Kidney tubule cell (primary cell): ENCODE measurements around the gene TNRC18.

ENCODE experiments used
- DNase-seq: peaks from one replicate; pipeline ENCODE4 v3.0.0-alpha.2; 2018; ENCODE audit warnings: low spot score

Gene TNRC18

DNA sequence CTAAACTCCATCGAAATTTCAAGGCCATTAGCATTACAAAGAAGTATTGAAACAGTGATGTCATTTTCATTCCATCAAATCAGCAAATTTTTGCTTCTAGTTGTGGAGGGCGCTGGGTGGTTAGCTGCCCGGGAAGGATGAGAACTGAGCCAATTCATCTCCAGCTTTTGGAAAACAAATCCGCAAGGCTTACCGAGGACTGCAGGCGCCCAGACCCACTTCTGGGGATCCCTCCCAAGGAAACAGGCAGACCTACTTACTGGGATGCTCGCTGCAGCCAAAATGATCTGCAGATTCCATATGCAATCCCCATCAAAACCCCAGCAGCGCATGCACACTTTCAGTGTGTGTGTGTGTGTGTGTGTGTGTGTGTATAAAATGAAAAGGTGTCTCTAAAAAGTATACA is 19.2 kb downstream of the TNRC18 start:
- DNase-seq = no peak

DNA sequence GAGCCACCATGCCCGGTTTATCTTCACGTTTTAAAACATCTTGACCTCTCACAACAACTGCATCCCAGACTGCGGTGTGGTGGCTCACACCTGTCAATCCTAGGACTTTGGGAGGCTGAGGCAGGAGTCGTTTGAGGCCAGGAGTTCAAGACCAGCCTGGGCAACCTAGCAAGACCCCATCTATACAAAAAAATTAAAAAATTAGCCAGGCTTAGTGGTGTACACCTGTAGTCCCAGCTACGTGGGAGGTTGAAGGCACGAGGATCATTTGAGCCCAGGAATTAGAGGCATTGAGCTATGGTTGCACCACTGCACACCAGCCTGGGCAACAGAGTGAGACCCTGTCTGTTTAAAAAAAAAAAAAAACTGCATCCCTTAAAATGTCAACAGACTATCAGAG is 20.2 kb downstream of the TNRC18 start:
- DNase-seq = no peak

DNA sequence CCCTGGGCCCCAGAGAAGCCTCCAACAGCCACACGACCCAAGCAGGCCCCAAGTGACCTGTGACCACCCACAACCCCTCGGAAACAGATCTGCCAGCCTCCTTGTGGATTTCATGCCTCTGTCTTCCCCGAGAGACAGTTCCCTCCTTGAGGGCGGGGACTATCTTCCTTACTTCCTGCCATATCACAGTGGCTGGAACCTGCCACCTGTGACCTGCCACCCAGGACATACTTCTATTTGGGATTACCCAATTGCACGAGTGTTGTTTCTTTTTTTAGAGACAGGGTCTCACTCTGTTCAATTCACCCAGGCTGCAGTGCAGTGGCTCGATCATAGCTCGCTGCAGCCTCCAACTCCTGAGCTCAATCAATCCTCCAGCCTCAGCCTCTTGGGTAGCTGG is 25.9 kb downstream of the TNRC18 start:
- no peak for DNase-seq

DNA sequence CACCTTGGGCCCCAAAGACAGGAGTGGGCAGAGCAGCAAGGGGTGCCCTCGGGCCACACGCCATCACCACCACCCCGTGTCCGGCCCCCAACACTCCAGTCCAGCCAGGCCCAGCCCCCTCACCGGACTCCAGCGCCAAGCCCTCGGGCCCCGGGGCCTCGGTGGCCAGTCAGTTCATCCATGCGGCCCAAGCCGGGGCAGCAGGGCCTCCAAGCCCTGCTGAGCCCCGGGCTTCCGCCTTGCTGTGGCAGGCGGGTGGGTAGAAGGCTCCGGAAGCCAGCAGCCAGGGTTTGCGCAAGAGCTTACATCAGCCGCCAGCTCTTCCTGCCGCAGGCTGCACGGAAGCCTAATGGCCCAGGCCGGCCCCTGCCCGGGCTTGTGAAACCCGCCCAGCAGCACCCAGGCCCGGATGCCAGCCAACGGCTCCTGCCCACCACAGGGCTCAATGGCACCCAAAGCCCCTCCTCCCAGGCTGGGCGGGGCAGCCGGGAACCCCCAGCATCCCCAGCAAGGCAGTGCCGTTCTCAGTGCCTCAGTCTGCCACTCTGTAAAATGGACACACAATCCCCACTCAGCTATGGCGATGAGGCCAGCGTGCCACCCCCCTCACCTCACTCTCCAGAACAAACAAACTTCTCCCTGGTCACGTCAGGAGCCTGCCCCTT is 26.5 kb downstream of the TNRC18 start:
- DNase-seq = peak; percentile 17

DNA sequence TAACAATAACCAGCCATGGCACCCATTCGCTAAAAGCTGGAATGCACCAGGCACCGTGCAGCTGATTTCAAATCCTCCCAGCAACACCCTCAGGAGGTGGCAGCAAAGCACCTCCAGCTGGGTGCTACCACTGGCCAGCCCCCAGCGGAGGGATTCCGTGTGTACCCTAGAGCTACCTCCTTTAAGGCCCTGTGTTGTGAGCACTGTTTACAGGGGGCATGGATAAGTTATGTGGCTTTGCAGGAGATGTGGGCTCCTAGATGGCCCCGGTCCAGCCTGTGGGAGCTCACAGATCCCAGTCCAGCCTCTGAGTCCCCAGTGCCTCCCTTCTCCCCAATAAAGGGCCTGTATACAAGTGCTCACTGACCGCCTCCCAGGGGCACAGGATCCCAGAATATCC is 27.1 kb downstream of the TNRC18 start:
- no peak for DNase-seq

DNA sequence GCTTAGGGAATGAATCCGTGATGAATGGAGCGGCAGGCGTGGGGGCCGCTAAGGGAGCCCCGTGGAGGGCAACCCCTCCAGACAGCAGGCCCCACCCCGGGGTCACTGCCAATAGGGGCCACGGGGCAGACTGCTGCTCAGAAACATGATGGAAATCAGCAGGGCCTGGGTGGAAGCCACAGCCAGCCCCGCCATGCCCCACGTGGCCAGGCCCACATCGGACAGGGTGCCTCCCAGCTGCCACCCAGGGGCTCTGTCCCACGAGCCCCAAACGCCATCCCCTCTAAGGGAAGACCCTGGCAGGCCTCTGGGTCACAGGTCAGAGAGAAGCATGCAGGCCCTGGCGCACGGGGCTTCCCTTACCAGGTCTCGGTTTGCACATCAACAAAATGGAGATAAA is 28.4 kb downstream of the TNRC18 start:
- DNase-seq = no peak

DNA sequence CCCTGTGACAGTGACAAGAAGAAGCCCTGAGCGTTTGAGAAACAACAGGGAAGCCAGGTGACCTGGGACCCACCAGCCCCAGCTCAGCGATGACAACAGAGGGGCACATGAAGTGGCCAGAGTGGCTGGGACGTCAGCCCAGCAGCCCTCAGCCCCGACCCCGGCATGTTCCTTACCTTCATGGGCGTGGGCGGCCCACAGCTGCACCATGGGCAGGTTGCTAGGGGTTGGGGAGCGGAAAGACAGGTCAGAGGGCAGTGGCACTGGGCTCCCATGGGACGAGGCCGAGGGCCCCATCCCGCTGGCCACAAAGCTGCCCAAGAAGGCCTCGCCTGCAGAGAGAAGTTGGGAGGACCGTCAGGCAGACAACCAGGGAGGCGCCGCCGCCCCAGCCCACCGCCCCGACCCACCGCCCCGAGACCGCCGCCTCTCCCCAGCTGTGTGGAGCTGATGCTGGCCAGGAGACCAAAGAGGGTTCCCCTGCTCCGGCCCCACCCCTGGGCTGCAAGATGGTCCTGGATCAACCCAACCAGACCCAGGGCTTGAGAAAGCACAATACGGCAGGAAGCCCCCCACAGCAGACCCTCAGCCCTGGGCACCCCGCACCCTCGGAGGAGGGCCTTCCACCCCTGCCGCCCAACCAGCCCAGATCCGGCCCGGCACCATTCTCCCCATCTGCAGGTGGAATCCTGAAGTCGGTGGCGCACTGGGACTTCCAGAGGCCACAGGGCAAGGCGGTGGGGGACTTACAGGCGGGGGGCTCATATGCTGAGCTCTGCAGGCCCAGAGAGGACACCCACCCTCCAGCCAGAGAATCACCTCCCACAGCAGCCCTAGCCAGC is 29.1 kb downstream of the TNRC18 start:
- DNase-seq = no peak

DNA sequence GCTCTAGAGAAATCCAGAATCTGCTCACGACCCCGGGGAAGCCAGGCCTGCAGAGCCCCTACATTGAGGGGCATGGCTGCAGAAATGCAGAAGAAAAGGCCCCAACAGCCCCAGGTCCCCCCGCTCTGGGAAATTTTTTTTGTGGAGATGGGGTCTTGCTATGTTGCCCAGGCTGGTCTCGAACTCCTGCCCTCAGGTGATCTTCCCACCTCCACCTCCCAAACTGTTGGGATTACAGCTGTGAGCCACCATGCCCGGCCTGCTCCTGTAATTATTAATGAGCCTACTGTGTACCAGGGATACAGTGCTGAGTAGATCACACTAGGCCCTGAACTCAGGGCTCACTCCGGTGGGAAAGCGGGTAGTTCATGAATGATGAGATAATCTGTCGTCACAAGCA is 29.9 kb downstream of the TNRC18 start:
- no peak for DNase-seq

DNA sequence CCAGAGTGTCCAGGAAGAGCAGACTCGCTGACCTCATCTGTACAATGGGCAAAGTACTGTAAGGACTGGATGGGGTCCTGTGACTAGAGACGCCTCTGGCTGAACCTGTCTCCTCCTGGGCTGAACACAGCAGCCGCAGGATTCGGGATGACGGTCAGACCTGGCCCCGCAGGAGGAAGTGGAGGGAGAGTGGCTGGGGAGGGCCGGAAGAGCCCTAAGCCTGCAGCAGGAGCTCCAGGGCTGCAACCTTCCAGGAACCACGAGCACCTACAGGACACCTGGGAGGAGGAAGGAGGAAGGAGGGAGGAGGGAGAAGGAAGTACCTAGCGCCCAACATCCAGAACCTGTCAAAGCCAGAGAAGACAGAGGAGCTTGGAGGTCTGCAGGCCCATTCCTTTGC is 30.3 kb downstream of the TNRC18 start:
- no peak for DNase-seq

DNA sequence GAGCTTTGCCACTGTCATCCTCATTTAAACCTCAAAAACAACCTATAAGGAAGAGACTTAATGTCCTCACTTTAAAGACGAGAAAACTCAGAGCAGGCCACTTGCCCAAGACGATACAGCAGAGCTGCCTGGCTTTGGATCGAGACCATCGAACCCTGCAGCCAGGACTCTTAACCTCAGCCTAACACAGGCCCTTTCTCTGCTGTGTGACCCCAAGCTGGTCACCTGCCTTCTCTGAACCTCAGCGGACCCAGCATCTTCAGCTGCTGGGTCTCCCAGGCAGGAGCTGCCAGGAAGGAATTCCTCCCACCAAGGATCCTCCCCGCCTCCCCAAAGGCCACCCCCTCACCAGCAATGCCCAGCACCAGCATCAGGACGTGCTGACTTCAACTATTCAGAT is 32.7 kb downstream of the TNRC18 start:
- no peak for DNase-seq

DNA sequence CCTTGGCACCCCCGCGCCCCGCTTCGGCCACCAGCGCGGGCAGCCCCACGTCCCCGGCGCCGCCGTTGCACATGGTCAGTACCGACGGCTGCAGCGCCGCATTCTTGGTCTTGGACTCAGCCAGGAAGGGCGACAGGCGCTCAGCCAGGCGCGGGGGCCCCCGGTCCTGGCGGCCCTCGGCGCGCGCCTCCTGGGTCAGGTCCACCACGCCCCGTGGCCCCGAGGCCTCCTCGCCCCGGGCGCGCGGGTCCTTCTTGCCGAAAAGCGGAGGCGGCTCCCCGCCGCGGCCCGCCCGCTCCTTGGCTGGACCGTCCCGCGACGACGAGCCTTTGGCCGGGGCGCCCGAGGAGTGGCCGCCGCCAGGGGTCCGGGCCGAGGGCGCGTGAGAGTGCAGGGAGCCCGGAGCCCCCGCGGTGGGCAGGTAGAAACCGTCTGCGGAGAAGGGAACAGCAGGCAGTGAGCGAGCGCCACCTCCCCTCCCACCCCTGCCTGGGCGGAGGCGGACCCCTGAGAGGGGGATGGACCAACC is 34.7 kb downstream of the TNRC18 start:
- no peak for DNase-seq

DNA sequence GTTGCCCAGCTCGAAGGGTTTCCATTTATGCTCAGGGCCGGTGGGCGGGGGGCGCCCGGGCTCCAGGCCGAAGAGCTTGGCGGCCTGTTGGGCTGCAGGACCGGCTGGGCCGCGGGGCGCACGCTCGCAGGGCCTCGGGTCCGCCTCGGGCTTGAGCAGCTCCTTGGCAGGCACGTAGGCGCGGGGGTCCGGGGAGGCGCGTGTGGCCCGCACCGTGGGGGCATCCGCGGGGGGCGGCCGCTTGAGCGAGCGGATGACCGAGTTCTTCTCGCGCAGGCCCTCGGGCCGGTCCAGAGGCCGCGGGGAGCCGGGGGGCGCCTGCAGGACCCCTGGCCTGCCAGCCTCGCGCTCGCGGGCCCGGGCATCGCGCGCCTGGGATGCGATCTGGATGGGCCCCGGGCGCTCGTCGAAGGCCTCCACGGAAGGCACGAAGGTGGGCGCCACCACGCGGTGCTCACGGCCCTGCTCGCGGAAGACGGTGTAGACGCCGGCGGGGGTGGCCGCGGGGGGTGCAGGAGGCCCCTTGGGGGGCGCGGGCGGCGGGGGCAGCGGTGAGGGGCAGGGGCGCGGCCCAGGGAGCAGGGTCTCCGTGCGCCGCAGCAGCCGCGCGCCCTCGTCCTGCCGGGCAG is 35.2 kb downstream of the TNRC18 start:
- no peak for DNase-seq

DNA sequence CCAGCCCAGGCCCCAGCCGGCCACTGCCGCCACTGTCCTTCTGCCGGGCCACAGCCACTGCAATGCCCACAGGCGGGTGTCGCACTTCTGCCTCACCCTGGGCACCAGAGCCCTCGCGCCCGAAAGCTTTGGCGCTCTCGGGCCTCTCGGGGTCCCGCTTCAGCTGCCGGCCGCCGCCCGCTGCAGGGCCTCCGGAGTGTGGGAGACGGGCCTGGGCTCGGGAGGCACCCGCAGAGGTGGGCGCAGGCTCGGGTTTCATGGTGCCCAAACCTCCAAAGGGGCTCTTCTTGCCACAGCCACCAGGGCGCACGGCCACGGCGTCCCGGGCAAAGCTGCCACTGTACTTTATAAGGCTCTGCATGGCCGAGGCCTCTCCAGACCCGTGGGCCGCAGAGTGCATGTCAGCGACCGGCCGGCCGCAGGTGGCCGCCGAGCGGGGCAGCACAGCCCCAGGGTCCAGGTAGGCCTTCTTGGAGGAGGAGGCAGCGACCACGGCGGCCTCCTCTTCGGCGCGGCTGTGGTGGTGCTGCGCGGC is 35.9 kb downstream of the TNRC18 start:
- no peak for DNase-seq

DNA sequence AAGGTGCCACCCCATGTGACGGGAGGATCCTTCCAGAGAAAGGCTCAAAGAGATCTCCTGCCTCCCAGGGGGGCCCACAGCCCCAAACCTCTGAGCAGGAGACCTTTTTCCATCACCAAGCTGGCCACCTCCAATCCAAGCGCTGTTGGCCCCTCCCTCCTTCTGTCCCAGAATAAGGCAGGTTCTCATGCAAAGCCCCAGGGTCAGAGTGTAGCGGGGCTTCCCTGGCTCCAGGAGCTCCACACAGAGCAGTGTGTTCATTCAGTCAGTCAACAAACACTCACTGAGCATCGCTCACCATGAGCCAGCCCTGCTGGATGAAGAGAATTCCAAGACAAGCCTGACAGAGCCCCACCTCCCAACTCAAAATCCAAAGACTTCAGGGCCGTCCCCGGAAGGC is 39.0 kb downstream of the TNRC18 start:
- no peak for DNase-seq

DNA sequence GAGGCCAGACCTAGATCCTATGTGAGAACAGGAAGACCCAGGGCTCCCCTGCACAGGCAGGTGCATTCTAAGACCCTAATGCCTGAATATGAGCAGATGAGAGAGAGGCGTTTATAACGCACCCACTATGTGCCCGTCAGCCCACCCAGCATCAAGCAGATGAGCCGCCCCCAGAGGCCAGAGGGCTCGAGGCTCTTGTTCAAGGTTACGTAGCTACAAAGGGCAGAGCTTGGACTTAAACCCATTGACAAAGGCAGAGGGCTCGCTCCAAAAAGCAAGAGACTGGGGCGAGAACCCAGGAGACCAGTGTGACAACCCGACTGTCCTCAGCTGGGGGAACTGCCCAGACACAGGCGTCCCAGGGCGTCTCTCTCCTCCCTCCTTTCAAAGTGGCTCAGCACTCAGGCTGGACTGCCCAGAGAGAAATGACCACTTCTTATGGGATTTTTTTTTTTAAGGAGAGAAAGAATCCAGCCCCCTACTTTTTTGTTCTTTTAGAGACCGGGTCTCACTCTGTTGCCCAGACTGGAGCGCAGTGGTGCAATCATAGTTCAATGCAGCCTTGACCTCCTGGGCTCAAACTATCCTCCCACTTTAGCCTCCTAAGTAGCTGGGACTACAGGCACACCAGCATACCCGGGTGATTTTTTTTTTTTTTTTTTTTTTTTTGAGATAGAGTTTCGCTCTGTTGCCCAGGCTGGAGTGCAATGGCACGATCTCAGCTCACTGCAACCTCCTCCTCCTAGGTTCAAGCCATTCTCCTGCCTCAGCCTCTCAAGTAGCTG is 40.1 kb downstream of the TNRC18 start:
- no peak for DNase-seq

DNA sequence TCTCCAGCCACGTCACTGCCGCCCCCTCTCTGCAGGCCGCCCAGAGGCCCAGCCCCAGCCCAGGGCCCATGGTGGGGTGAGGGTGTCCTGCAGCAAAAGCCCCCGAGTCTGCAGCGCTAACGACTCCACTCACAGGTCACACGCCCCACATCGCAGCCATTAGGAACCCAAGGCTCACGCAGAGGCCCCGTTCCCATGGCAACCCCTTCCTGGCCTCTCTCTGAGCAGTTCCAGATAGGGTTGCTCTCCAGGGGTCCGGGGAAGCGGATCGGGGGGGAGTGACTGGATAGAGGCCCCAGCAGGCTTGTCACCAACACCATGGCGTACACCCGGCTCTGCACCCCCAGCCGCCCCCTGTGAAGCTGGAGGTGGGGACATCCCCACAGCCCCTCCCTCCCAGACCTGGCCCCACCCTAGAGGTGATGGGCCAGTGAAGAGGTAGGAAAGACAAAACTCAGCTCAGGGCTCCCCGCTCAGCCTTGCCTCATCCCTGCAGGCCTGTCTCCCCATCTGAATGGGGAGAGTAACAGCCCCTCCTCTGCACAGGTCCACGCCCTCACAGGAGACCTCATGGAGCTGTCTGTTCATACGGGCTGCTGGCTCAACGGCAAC is 41.2 kb downstream of the TNRC18 start:
- no peak for DNase-seq

DNA sequence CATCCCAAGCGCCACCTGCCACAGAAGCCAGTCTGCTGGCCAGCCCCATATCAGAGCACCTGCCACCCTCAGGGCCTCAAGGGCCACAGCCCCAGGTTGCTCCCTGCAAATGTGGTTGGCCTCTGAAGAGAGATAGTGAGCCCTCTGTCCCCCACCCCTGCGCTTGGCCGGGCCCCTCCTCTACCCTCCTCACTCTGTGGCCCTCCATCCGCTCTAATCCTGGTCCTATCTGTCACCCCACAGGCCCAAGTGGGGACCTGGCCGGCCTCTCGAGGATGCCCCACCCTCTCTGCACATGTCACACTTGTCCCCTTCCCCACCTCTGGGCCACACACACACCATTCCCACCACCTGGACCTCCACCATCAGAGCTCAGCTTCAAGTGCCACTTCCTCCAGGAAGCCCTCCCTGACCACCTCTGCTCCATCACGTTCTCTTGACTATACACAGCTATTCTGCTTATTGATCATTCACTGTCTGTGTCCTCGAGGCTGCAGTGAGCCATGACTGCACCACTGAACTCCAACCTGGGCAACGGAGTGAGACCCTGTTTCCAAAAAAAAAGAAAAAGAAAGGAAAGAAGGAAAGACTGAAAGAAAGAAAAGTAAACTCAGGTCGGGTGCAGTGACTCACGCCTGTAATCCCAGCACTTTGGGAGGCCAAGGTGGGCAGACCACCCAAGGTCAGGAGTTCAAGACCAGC is 42.4 kb downstream of the TNRC18 start:
- DNase-seq = no peak

DNA sequence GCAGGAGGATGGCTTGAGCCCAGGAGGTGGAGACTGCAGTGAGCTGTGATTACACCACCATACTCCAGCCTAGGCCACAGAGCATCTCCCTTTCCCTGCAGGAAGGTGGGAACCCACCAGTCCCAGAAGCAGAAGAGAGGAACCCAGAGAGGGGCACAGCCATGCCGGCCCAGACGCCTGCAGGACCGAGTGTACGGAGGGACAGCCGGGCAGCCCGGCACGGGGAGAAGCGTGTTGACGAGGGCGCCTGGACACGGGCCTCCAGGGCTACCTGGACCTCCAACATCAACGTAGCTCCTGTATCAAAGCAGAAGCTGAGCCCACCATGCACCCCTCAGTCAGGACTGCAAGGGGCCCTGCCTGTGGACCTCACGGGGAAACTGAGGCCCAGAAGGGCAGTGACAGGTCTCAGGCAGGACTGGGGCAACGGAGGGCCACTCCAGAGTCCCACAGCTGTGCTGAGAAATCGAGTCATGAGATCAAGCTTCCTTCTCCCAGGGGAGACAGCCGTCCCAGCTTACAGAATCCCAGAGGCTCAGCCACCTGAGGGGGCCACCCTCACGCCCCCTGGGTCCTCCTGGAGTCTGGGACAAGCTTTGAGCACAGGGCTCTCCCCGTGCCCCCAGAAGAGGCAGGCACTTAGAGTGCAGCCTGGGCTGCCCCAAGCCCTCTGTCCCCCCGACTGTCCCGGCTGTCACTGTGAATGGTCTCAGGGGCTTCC is 43.1 kb downstream of the TNRC18 start:
- no peak for DNase-seq

DNA sequence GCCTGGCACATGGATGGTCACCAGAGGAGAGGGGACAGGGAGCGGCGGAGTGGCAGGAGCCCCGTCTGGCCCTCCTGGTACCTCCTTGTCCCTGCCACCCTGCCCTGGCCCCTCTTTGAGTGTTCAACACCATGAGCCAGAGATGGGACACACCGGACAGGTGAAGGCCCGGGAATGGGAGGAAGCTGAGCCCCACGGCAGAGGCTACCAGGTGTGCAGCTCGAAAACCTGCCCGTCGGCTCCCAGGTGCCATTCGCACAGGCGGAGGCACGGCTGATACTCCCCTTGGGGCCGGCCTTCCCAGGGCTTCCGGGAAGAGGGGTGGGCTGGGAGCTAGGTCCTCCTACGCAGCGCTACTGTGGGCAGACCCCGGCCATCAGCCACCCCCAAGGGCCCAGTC is 44.1 kb downstream of the TNRC18 start:
- DNase-seq = no peak

DNA sequence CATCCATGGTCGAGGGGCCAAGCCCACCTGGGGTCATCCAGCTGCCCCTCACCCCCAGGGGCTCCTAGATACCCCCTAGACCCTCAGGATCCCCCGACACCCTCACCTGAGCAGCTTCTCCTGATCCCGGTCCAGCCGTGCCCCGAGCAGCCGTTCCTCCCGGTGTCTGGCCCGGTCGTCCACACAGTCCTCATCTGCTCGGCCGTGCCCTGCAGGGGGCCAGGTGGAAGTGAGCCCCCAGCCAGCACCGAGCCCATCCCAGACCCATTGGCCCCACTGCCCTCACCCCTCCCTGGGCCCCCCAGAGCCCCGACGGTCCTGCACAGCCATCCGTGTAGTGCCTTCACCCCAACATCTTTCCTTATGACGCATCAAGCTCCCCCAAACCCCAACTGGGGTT is 45.8 kb downstream of the TNRC18 start:
- DNase-seq = no peak
